ENCODE results near the gene MINAR2.

MINAR2 gene, protein sequence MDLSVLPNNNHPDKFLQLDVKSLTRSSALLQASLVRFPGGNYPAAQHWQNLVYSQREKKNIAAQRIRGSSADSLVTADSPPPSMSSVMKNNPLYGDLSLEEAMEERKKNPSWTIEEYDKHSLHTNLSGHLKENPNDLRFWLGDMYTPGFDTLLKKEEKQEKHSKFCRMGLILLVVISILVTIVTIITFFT

DNA sequence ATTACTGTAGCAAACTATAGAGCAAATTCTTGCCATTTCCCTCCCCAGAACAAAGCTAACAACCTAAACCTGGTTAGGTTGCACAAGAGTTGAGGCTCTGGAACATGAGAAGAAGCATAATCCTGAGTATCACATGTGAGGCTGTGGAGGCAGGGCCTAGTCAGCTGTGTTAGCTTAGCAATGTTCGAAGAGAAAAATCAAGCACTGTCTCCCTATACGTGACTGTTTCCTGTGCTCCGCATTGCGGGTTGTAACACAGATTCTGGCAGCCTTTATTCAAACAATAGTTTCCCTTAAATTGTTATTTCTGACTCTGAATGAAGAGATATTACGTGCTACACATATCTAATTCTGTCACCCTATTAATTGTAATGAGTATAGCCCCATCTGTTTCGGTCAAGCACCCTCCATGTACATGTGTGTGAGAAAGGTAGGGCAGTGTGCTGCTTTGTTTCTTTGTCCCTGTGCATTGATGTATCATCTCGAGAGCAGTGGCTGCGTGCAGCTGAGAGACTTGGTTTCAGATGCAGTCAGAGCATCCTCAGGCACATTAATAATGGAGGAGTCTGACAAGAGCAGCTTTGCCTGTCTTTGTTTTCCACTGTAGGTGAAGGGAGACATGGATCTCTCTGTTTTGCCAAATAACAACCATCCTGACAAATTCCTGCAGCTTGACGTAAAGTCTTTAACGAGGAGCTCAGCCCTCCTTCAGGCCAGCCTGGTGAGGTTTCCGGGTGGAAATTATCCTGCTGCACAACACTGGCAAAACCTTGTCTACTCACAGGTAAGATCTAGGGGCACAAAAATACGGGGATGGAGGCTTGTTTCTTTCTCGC is at the start of gene MINAR2:
MINAR2 (plus strand) TSS at position 523 of the 836 bp plus-strand sequence; CDS start at position 620, 97 bp downstream.
- DNase-seq = no peak

DNA sequence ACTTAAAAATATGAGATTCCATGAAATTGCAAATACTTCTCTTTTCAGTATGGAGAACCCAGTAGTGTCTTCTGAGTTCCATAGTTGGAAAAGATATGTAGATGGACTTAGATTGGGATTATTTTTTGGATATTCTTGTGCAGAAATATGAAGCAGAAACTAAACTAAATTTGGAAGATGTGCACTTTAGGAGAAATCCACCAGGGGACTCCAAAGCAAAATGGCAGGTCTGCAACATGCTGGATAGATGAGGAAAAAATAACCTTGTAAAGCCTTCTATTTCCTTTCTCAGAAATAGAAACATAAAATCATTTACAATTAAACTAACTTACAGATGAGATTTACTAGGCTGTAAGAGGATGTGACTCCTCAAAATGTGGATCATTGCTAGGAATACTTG is 49.2 kb upstream of the MINAR2 start:
- DNase-seq = no peak

DNA sequence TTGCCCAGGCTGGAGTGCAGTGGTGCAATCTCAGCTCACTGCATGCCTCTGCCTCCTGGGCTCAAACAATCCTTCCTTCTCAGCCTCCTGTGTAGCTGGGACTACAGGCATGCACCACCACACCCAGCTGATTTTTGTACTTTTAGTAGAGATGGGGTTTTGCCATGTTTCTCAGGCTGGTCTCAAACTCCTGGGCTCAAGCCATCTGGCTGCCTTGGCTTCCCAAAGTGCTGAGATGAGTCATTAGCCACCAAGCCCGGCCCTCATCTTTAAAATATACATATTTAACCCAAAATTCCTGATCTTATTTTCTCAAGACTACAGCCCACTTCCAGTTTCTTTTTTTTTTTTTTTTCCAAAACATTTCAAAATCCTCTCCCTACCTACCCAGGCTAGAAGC is 31.7 kb upstream of the MINAR2 start:
- no peak for DNase-seq

DNA sequence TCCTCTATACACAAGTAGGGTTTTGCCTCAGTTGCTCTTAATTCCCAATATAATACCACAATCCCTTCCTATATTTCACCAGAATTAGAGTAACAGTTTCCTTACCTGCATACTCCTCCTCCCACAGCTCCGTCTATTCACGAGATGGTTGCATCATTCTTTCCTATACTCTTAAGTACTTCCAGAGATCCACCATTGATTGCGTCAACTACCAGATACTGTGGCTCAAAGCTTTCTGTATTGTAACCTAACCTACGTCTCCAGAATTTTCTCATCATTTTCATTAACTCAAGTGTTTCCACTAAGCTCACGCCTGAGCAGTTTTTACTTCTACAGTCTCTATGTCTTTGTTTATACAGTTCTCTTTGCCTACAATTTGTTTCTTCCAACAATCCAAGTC is 31.2 kb upstream of the MINAR2 start:
- DNase-seq = no peak

DNA sequence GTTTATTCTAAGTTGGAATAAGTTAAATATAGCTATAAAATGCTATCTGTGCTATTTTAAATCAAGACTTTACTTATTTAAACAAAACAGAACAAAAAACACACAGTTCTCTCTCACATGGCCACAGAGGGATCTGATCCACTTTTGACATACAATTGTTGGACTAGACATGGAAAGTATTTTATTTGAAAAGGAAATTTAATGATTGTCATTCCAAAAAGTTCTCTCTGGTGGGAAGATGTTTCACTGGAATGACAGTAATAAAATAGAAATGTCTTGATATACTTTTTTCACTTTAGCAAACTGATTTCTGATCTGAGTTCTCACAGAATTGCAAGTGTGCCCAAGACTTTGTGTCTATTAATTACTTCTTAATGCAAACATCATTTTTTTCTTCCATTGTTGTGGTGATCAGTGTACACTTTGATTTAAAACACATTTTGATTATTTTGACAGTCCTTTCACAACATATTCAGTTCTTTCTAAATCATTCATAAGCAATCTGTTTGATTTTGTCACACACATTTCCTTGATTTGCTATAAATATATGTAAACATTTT is 30.1 kb upstream of the MINAR2 start:
- DNase-seq = no peak

DNA sequence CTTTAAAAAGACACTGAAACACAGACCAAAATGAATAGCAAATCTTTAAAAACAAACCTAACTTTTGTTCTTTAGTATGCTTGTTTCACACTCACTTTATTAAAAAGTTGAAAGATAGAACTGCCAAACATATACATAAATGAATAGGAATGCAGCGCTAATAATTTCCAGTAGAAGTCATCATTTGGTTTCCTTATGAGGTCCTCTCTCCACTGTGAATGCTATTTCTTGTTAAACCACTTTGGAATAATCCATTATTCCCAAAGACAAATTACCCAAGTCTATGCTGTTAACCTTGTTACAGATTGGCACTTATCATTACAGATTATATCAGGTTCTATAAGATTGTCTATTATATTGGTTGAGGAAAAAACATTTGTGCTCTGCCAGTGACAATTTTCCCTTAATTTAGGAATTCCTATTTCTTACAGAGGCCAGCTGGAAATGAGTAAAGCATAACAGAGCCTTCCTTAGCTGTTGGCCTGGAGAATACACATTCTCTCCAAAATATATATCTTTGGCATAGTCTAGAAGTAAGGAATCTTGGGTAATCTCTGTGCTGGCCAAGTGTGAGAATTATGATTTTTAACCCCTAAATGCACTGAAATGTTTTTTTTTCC is 29.3 kb upstream of the MINAR2 start:
- no peak for DNase-seq

DNA sequence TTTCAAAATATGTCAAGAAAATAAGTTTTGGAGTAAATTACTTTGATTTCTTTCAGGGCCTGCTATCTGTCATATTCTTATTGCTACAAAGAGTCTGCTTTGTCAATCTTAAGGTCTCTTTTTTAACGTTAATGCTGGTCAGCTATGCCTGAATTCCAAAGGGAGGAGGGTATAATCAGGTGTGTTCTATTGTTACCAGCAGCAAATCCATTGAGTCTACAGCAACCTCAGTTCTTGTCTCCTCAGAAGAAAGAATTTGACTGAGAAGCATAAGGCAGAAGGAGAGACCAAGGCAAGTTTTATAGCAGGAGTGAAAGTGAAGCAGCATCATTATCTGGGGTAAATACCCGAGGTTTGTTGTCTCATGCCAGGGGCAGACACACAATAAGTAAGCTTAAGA is 23.7 kb upstream of the MINAR2 start:
- no peak for DNase-seq

DNA sequence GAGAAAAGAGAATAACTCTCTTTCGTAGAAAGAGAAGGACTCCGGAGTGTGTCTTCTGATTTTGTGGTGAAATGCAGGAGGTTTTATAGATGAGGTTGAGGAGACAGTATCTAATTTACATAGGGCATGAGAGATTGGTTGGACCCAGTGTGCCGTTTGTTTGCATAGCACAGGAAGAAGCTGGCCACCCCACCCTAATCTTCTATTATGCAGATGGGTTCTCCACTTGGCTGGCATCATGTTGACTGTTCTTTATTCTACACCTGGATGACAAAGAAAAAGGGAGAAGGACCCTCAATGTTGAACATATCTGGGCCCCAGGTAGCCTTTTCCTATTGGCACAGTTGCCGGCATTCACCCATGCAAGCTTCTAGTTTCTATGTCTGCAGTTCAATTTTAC is 23.2 kb upstream of the MINAR2 start:
- DNase-seq = no peak

DNA sequence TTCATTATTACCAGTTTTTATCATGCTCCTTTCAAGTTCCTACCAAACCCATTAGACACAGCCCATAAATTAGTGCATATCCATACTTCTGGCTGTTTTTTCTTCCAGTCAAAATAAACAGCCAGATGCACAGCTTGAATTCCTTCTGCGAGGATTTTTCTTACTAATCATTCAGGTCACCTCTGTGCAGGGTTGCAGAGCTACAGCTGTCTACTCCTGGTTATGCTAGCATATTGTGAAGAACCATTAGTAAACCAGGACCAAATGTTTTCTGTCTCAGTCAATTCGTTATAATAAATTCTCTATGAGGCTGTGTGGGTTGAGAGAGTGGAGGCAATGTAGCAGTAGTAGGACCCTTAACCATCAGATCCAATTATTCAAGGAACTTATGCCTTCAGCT is 8.1 kb upstream of the MINAR2 start:
- no peak for DNase-seq

DNA sequence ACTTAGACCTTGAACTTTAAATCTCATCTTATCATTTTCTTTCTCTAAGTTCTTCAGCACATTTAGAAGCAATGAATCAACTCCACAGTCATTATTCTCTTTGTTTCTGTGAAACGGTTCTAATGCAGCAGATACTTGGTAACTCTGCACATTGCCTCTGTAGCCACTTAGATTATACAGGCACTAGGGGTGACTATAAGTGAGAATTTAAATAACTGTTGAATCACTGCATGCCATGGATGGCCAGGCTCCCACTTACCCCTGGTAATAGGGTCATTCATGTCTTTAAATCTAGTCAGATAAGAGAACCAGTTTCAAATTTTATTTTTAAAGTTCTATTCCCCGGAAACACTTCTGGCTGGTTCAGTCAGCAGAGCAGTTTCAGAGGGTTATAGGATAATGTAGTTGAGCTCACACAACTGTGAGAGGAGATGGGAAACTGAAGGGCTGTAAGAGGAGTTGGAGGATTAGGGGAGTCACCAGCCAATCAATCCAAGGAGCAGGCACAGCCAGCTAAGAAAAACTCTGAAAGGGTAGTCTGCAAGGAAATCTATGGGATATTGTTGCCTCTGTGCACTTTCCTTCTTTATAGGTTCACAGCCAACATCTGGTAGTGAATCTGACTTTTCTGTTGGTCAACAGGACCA is 4.2 kb upstream of the MINAR2 start:
- no peak for DNase-seq

DNA sequence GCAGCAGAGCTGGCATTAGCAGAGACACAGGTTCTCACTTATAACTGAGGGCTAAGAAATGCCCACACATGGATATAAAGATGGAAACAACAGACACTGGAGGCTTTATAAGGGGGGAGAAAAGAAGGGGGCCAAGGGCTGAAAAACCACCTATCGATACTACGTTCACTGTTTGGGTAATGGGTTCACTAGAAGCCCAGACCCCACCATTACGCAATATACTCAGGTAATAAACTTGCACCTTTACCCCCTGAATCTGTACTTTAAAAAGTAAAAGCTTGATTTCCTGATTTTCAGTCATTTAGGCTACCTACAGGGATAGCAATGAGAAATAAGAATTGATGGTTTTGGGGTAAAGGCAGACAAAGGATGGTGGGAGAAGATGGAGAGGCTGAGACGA is 1.9 kb upstream of the MINAR2 start:
- no peak for DNase-seq

DNA sequence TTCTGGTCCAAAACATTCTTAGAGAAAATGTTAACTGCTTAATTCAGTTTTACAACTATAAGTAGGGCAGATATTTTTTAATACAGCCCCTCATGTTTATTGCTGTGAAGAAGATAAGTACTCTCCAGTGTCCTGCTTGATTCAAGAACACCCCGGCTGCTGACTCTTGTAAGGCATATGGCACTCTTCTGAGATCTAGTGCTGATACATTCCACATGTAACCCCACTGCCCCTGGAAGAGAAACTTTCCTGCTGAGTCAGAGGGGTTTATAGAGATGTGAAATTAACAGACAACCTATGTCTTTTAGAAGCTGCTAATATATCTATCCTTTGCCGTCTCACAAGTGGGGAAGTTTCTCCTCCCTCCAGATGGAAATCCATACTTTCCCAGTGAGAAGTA is 1.0 kb upstream of the MINAR2 start:
- no peak for DNase-seq

DNA sequence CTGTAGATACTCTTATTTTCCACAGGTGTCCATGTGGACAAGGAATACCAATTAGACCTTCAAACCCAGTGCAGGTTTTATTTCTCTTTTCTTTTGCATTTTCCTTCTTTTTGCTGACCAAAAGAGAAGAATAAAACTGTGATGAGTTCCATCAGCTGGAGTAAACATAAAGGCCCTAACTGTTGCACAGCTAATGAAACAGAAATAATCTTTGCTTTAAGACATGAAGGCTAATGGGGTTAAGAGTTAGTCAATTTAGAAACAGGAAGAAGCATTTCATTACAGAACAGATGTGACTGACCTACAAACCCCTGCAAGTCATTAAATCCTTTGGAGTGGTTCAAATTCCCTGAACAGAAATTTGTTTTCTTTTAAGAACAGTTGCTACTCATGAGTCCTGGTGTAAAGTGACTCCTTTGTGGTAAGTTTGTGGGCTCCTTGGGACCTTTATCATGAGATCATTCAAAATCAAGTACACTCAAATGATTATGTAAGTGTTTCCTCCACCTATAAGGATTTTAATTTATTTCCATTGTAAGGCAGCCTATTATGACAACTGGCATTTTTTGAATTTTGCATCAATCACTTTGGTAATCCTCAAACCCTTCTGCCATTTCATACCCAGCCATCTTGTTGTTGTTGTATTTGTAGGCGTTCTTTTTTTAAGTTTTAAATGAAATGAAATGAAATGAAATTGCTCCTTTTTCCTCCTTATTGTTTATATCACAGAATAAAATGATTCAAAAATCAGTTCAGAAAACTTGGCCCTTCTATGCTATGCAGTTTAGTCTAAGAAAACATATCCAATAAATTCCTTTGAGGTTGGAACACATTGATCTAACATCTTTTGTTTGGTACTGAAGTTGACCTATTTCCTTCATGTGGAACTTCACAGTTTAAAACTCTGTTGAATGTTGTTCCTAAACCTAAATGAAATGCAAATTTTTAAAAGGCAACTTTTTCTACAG is 1.3 kb downstream of the MINAR2 start:
- DNase-seq = no peak

DNA sequence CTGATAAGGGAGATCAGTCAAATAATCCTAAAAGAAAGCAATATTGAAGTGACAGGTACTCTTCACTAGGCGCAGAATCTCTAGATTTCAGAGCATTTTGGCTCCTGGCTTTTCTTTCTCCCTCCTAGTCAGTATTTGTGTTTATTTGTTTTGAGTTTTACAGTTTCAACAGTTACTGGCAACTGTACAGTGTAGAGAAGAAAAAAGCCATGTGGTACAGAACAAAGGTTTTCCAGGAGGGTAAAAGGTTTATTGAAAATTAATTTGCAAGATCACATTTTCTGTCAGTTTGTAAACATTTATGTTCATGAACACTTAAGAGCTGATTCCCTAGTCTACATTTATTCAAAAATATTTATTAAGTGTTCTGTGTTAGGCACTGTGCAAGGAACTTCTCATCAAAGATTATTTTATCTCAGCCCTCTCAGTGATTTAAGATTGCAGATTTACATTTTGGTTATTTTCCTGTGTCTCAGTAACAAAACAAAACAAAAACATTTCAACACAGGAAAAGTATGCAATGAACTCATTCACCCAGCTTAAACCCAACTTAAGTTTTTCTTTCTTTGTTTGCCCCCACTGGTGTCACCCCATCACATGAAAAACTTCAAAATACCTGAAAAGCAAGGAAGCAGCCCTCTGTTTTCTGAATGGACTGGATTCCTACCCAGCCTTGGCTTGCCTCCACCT is 12.9 kb downstream of the MINAR2 start:
- DNase-seq = no peak

DNA sequence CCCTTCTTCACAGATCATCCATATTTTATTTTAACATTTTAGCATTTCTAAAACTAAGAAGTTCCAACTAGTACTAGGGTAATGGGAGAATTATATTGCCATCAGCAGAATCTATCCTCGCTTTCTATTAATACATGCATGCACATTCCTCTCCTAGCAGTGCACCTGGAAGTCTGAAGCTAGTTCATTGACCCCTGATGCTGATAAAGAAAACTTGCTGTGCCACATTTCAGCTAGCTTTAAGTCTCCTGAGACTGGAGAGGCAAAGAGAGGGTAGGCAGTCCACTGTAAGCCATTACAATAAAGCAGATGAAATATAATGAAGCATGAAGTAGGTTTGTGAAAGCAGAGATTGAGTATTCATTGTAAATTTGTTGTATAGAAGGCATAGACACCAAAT is 15.8 kb downstream of the MINAR2 start:
- DNase-seq = no peak

DNA sequence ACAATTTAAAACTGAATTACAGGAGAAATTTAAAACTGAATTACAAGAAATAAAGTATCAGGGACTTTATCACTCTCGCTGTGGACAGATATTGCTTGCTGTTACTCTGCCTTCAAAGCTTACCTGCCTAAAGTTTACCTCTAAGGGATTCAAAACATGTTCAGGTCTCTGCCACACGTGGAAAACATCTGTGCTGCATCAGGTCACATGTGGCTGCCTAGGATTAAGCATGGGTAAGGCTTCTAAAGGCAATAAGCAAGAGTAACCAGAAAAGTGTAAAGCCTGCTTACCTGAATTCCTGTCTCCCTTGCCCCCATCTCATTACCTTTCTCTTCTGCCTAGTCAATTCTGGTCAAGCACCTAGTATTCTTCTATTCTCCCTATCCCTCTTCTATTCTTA is 18.9 kb downstream of the MINAR2 start:
- no peak for DNase-seq

DNA sequence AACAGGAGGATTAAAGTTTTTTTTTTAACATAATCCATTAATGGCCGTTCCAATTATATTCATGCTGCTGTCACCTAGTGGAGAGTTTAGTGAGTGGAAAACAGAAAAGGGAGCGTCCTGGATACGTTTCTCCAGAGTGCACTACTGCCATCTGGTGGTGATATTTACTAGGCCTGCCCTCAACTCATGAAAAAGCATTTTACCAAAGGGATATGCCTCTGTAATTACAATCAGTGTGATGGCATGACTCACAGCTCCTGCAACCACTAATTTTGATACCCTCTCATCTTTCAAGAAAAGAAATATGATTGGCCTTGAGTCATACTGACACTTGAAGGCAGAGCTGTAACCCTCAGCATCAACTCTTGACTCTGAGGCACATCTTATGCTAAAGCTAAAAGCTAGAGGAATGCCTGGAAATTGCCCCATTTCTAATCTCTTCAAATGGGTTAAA is 20.1 kb downstream of the MINAR2 start:
- peak in 11 of 14 donors; percentile 10 to 60 (median 38) for DNase-seq

DNA sequence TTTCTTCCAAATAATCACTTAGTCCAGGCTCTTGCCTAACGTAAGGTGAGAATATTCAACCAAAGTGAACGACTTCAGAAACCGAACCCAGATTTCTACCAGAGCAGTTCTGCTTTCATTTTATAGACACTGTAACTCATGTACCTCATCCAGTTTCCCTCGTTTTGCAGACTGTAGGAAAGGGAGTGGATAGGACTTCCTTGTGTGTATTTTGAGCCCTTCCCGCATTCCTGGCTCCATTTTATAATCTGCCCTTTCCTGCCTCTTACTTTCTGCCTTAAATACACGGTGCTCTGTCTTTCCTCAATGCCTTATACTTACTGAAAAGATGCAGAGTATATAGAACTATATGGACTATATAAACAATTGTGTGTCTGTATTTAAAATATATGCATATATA is 20.8 kb downstream of the MINAR2 start:
- DNase-seq = no peak

DNA sequence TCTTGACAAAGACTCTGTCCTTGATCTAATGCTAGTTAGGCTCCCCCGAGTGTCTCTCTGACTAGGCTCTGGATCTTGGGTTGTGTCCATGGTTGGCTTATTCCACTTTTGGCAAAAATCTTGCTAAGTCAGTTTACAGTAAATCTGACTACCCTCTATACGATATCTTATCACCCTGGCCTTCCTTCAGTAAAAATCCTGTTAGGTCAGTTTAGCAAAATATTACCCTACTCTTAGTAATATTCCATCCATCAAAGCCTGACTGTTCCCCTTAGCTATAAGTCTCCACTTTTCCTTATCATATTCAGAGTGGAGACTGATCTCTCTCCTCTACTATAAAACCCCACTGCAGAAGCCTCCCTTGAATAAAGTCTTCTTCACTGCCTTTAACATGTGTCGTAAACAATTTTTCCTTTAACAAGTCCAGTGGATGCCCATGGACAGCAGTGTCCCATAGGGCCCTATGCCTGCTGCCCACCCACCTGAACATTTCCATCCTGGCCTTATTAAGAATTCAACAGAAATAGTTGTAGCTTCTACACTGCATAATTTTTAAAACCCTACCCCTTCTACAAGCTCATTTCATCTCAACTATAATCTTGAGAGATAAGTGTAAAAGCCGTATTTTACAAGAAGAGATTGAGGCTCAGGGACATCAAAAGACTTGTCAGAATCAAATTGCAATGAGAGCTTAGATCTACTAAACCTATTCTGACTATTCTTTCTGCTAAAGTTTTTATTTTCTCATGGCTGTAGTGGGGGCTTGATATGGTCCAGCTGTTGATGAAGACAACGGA is 22.3 kb downstream of the MINAR2 start:
- no peak for DNase-seq
